ENCODE measurements around the gene SPIB. TPM values are rescaled to one million over a fixed set of nuclear protein-coding genes. Genes with fewer than 3 reads are reported as not detected.

The SPIB gene
- polyA plus RNA-seq, 1 donor (not counting 4 experiments of a cell fraction or from before 2014, with no cell fraction given) = not detected

- H3K9ac ChIP-seq (ENCODE audit: control insufficient read depth, extremely low read depth, insufficient read depth, low read length) = no peak overlapping the region
- no peaks in the 10 kb centered on the region for H3K9me3 ChIP-seq (ENCODE audit: control insufficient read depth, low read depth, low read length)
- H3K9me1 ChIP-seq (ENCODE audit: control insufficient read depth, extremely low read depth, insufficient read depth, low read length) = no peaks in the 10 kb centered on the region
- no peak overlapping the region for H2AFZ ChIP-seq (ENCODE audit: control insufficient read depth, low read length)
- H3K79me2 ChIP-seq (ENCODE audit: control insufficient read depth, insufficient read depth, low read length) = no peaks in the 10 kb centered on the region
- H3K36me3 ChIP-seq (ENCODE audit: control insufficient read depth in 2 of 2, extremely low read depth in 1 of 2, insufficient read depth in 2 of 2, low read length in 2 of 2) = peaks cover 16 to 29% of the 10 kb centered on the region in 2 experiments
- no peaks in the 10 kb centered on the region for H4K20me1 ChIP-seq (ENCODE audit: control insufficient read depth, extremely low read depth, insufficient read depth, low read length)
- H3K4me2 ChIP-seq (ENCODE audit: control insufficient read depth, extremely low read depth, insufficient read depth, low read depth, low read length) = no peak overlapping the region
- DNase-seq (ENCODE audit: low read depth, low spot score) (no peak), FAIRE-seq (no peak)
- no peaks in the 10 kb centered on the region for H3K4me1 ChIP-seq (ENCODE audit: control insufficient read depth, extremely low read depth, insufficient read depth, low read length)
- H3K4me3 ChIP-seq (ENCODE audit: control insufficient read depth in 2 of 3, extremely low read depth in 1 of 3, insufficient read depth in 2 of 3, low read depth in 1 of 3, low read length in 3 of 3) = no peak overlapping the region
- no peaks in the 10 kb centered on the region for H3K27me3 ChIP-seq (ENCODE audit: control insufficient read depth, extremely low read depth, insufficient read depth, low read length)
- H3K27ac ChIP-seq (ENCODE audit: control insufficient read depth, insufficient read depth, low read length) = no peak overlapping the region
- dilution Hi-C loops (cut with MboI; ENCODE audit: extremely low pct_ligation_motif_present, low sequenced_read_pairs) = no loop called here
- TF ChIP-seq, protein P1, sequence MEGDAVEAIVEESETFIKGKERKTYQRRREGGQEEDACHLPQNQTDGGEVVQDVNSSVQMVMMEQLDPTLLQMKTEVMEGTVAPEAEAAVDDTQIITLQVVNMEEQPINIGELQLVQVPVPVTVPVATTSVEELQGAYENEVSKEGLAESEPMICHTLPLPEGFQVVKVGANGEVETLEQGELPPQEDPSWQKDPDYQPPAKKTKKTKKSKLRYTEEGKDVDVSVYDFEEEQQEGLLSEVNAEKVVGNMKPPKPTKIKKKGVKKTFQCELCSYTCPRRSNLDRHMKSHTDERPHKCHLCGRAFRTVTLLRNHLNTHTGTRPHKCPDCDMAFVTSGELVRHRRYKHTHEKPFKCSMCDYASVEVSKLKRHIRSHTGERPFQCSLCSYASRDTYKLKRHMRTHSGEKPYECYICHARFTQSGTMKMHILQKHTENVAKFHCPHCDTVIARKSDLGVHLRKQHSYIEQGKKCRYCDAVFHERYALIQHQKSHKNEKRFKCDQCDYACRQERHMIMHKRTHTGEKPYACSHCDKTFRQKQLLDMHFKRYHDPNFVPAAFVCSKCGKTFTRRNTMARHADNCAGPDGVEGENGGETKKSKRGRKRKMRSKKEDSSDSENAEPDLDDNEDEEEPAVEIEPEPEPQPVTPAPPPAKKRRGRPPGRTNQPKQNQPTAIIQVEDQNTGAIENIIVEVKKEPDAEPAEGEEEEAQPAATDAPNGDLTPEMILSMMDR (optimal IDR thresholded peaks at IDR 0.05 in 1 of 3, IDR thresholded peaks at IDR 0.05 in 1 of 3, conservative IDR thresholded peaks at IDR 0.05 in 1 of 3; ENCODE audit: extremely low read depth in 1 of 3, insufficient read depth in 2 of 3, low read length in 3 of 3) = no peak
- no peak for TF ChIP-seq EZH2 (IDR thresholded peaks at IDR 0.05; ENCODE audit: low read length)
Observed at GRCh38 chr19:50377517-50377916, 41.2 kb upstream of the SPIB start.

DNA sequence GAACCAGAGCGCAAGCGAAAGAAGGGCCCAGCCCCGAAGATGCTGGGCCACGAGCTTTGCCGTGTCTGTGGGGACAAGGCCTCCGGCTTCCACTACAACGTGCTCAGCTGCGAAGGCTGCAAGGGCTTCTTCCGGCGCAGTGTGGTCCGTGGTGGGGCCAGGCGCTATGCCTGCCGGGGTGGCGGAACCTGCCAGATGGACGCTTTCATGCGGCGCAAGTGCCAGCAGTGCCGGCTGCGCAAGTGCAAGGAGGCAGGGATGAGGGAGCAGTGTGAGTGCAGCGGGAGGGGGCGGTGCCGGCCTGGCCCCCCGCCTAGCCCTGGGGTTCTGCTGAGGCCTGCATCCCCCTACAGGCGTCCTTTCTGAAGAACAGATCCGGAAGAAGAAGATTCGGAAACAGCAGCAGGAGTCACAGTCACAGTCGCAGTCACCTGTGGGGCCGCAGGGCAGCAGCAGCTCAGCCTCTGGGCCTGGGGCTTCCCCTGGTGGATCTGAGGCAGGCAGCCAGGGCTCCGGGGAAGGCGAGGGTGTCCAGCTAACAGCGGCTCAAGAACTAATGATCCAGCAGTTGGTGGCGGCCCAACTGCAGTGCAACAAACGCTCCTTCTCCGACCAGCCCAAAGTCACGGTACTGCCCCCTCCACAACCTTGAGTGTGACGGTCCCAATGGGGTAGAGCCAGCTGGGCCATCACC lies 40.4 kb upstream of the SPIB start:
- Histone ChIP-seq H3K9me3 (ENCODE audit: control insufficient read depth, low read depth, low read length) (no peaks in the 10 kb centered on the region), H3K9me1 (ENCODE audit: control insufficient read depth, extremely low read depth, insufficient read depth, low read length) (peaks cover 2% of the 10 kb centered on the region), H2AFZ (ENCODE audit: control insufficient read depth, low read length) (no peak overlapping the region), H3K4me3 (ENCODE audit: control insufficient read depth in 2 of 3, extremely low read depth in 1 of 3, insufficient read depth in 2 of 3, low read depth in 1 of 3, low read length in 3 of 3) (no peak overlapping the region), H3K4me1 (ENCODE audit: control insufficient read depth, extremely low read depth, insufficient read depth, low read length) (peaks cover 3% of the 10 kb centered on the region), H3K79me2 (ENCODE audit: control insufficient read depth, insufficient read depth, low read length) (no peaks in the 10 kb centered on the region), H3K4me2 (ENCODE audit: control insufficient read depth, extremely low read depth, insufficient read depth, low read depth, low read length) (no peak overlapping the region), H3K36me3 (ENCODE audit: control insufficient read depth in 2 of 2, extremely low read depth in 1 of 2, insufficient read depth in 2 of 2, low read length in 2 of 2) (peaks cover 16 to 29% of the 10 kb centered on the region in 2 experiments), H3K9ac (ENCODE audit: control insufficient read depth, extremely low read depth, insufficient read depth, low read length) (no peak overlapping the region), H3K27me3 (ENCODE audit: control insufficient read depth, extremely low read depth, insufficient read depth, low read length) (no peaks in the 10 kb centered on the region), H3K27ac (ENCODE audit: control insufficient read depth, insufficient read depth, low read length) (no peak overlapping the region), H4K20me1 (ENCODE audit: control insufficient read depth, extremely low read depth, insufficient read depth, low read length) (no peaks in the 10 kb centered on the region)
- FAIRE-seq = no peak
- no peak for DNase-seq (ENCODE audit: low read depth, low spot score)
- TF ChIP-seq, protein P1 (optimal IDR thresholded peaks at IDR 0.05 in 1 of 3, IDR thresholded peaks at IDR 0.05 in 1 of 3, conservative IDR thresholded peaks at IDR 0.05 in 1 of 3; ENCODE audit: extremely low read depth in 1 of 3, insufficient read depth in 2 of 3, low read length in 3 of 3) = no peak
- TF ChIP-seq EZH2 (IDR thresholded peaks at IDR 0.05; ENCODE audit: low read length) = no peak
- dilution Hi-C loops (cut with MboI; ENCODE audit: extremely low pct_ligation_motif_present, low sequenced_read_pairs) = no loop called here
